Placental epithelial cell (primary cell): ENCODE measurements around the gene STC2. TPM values are rescaled to one million over a fixed set of nuclear protein-coding genes. Genes with fewer than 3 reads are reported as not detected.

ENCODE experiments used
- small RNA-seq: library from RNA; depleted of rRNA; stranded (forward); fragments of <200 nt; gene quantifications from one replicate; pipeline ENCODE3, GENCODE V24; 2012
- total RNA-seq: library from RNA; depleted of rRNA; stranded (reverse); fragments of >200 nt; gene quantifications from 2 replicates; pipeline ENCODE4 v1.2.3, GENCODE V29; 2012

The STC2 gene
- total RNA-seq: 2.4 and 19.4 TPM in 2 replicates

DNA sequence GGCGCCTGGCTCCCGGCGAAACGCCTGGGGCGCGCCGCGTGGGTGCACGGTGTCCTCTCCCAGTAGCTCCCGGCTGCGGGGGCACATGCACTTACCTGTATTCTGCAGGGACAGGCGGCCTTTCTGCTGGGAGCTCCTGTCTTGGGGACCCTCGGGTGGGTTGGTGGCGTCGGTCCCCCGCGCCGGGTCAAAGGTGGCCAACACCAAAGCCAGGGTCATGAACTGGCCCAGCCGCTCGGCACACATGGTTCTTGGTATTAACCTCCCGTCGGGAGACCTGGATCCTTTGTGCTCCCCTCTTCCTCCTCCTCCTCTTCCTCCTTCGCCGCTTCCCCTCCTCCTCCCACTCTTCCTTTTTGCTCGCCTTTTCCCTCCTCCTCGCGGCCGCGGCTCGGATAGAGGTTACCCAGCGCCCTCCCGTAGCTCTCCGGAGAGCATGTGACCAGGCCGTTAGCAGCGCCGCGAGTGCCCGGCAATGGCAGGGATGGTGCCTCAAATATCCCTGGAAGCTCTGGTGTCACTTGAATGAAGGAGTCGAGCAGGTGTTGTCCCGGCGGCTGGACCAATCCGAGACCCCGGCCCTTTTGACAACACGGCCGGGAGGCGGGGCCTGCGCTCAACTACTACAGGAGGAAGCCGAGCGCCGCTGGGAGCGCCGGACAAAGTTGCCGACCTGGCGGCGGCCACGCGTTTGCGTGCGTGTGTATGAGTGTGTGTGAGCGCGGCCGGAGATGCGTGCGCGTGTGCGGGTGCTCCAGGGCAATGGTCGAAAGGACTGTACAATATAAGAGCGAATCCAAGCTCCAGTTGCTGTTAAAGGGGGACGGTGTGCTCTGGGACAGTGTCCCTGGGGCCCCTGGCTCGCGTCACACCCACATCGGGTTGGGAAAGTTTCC is at the start of gene STC2:
TSS of gene STC2 (minus strand) at position 467 of the 896 bp plus-strand sequence. CDS start at position 246, 221 bp downstream.

Small RNAs within 50 kb of the gene (small RNA-seq; reads per million reads assigned to genes)
- not detected for gene MIR8056
- not detected for gene RNA5SP200
- gene RNU6-500P: not detected

Other genes with a start within 250 kb of the STC2 start
- 5.1 and 14.1 TPM in 2 replicates for gene BNIP1, start 183.9 kb downstream of the STC2 start, total RNA-seq
- gene NKX2-5, start 93.2 kb downstream of the STC2 start, total RNA-seq: not detected in 2 replicates